PC-9 (cell line): ENCODE data around the gene PDP2. TPM values are rescaled to one million over a fixed set of nuclear protein-coding genes. Genes with fewer than 3 reads are reported as not detected.

ENCODE experiments used
- BruUV-seq: library from RNA; stranded (reverse); fragments of 400-500 nt; replicated peaks from 2 replicates; lab custom pipeline; 2021; lab: Mats Ljungman, UMichigan
- CTCF ChIA-PET: fragments of 300-600 bp; sonication (Branson Sonifier 250); formaldehyde crosslinking; loops from one replicate; lab custom pipeline; 2022; ENCODE audit warnings: antibody characterized with exemption; lab: Charles Lee
- POLR2A ChIA-PET: fragments of 300-600 bp; sonication (Branson Sonifier 250); formaldehyde crosslinking; loops from one replicate; lab custom pipeline; 2022; ENCODE audit warnings: antibody characterized with exemption; ENCODE audit not compliant: unreplicated experiment; lab: Charles Lee
- DNase-seq, 2 experiments: peaks; one replicate each; pipeline versions ENCODE4 v3.0.0 to v3.0.0-alpha.2; 2015 to 2022; ENCODE audit warnings: mixed read lengths in 1 of 2
- H2AFZ ChIP-seq: fragments of 200-600 bp; sonication (generic); 2 replicates; pipeline ENCODE4 v1.8.1; 2017; ENCODE audit warnings: antibody characterized with exemption
- H3F3A ChIP-seq: fragments of 200-600 bp; sonication (generic); 2 replicates; pipeline ENCODE4 v1.8.1; 2017; ENCODE audit warnings: antibody characterized with exemption, mild to moderate bottlenecking, low read depth; ENCODE audit not compliant: insufficient read depth
- H3K27ac ChIP-seq: fragments of 200-600 bp; sonication (generic); 2 replicates; pipeline ENCODE4 v1.6.1; 2016; ENCODE audit warnings: mixed run types
- H3K27me3 ChIP-seq: fragments of 200-600 bp; sonication (generic); 2 replicates; pipeline ENCODE4 v1.6.1; 2016; ENCODE audit warnings: low read depth, mixed run types; ENCODE audit not compliant: insufficient read depth
- H3K36me3 ChIP-seq: fragments of 200-600 bp; sonication (generic); 2 replicates; pipeline ENCODE4 v1.6.1; 2016; ENCODE audit warnings: low read depth, mixed run types
- H3K4me1 ChIP-seq: fragments of 200-600 bp; sonication (generic); replicated peaks from 2 replicates; pipeline ENCODE4 v1.6.1; 2016; ENCODE audit warnings: mixed run types; ENCODE audit not compliant: insufficient read depth
- H3K4me2 ChIP-seq: fragments of 200-600 bp; sonication (generic); 2 replicates; pipeline ENCODE4 v1.6.1; 2017; ENCODE audit warnings: mixed run types
- H3K4me3 ChIP-seq: fragments of 200-600 bp; sonication (generic); 2 replicates; pipeline ENCODE4 v1.6.1; 2016; ENCODE audit warnings: mixed run types
- H3K79me2 ChIP-seq: fragments of 200-600 bp; sonication (generic); 2 replicates; pipeline ENCODE4 v1.6.1; 2017; ENCODE audit warnings: low read depth, mixed run types
- H3K9me2 ChIP-seq: fragments of 200-600 bp; sonication (generic); 2 replicates; pipeline ENCODE4 v1.8.1; 2017; ENCODE audit warnings: mild to moderate bottlenecking; ENCODE audit not compliant: insufficient read depth
- H3K9me3 ChIP-seq: fragments of 200-600 bp; sonication (generic); 2 replicates; pipeline ENCODE4 v1.8.1; 2016; ENCODE audit warnings: low read depth; ENCODE audit not compliant: insufficient read depth
- H4K20me1 ChIP-seq: fragments of 200-600 bp; sonication (generic); 2 replicates; pipeline ENCODE4 v1.8.1; 2017; ENCODE audit not compliant: insufficient read depth
- EZH2 ChIP-seq: fragments of 200-600 bp; sonication (generic); IDR thresholded peaks from 2 replicates; pipeline ENCODE4 v1.8.0; 2017; ENCODE audit warnings: antibody characterized with exemption, low read depth
- intact Hi-C: fragments of 100-400 bp; cut with micrococcal nuclease; formaldehyde crosslinking; loops from one replicate; pipeline ENCODE4 v1.10.0; 2022; ENCODE audit not compliant: unreplicated experiment
- total RNA-seq: library from RNA; stranded (reverse); gene quantifications from 2 replicates; pipeline ENCODE4 v1.2.3, GENCODE V29; 2021
- TF ChIP-seq, protein P1 (sequence below): fragments of 200-600 bp; sonication (generic); conservative IDR thresholded peaks from 2 replicates; pipeline ENCODE4 v1.6.1; 2017; ENCODE audit warnings: mixed run types, antibody characterized with exemption, mild to moderate bottlenecking, moderate library complexity

The PDP2 gene
- total RNA-seq, 1 experiment from 2014 or later: 21.6 TPM

DNA sequence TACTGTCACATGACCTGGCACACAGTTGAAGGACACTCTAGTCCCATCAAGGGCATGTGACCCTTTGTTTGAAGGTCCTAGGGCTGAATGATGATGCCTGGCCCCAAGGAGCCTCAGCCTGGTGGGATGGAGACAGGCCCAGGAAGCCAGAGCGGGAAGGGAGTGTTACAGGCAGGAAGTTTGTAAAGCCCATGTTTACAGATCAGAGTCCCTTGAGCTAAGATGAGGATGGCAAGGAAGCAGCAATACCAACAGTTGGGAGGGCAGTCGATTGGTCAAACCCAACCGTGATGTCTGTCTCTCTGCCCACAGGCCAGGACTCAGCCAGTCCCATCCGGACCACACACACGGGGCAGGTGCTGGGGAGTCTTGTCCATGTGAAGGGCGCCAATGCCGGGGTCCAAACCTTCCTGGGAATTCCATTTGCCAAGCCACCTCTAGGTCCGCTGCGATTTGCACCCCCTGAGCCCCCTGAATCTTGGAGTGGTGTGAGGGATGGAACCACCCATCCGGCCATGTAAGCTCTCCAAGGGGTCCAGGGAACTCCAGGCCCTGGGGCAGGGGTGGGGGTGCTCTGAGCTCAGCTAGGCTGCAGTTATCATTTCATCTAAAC, 57.5 kb downstream of the PDP2 start:
- H3K79me2 ChIP-seq: peaks cover 32% of the 10 kb centered on the region
- H3K4me2 ChIP-seq: no peak overlapping the region
- H3K4me1 ChIP-seq: peaks cover 18% of the 10 kb centered on the region
- H3K9me3 ChIP-seq: no peaks in the 10 kb centered on the region
- no peaks in the 10 kb centered on the region for H3K9me2 ChIP-seq
- H3K4me3 ChIP-seq: no peak overlapping the region
- H3K27me3 ChIP-seq: no peaks in the 10 kb centered on the region
- ChIA-PET POLR2A (interaction anchor here (0.5 kb wide), 1 partner anchor 63 kb away, joined by 4 read pairs; no protein-coding TSS in a partner anchor), CTCF (no interaction called here)
- BruUV-seq: no TSS peak
- H4K20me1 ChIP-seq: peaks cover 9% of the 10 kb centered on the region; the same call in 1 of the 2 replicates
- DNase-seq: no peak
- H3K27ac ChIP-seq: no peak overlapping the region
- H3F3A ChIP-seq: no peaks in the 10 kb centered on the region
- no peak overlapping the region for H2AFZ ChIP-seq
- TF ChIP-seq, protein P1, sequence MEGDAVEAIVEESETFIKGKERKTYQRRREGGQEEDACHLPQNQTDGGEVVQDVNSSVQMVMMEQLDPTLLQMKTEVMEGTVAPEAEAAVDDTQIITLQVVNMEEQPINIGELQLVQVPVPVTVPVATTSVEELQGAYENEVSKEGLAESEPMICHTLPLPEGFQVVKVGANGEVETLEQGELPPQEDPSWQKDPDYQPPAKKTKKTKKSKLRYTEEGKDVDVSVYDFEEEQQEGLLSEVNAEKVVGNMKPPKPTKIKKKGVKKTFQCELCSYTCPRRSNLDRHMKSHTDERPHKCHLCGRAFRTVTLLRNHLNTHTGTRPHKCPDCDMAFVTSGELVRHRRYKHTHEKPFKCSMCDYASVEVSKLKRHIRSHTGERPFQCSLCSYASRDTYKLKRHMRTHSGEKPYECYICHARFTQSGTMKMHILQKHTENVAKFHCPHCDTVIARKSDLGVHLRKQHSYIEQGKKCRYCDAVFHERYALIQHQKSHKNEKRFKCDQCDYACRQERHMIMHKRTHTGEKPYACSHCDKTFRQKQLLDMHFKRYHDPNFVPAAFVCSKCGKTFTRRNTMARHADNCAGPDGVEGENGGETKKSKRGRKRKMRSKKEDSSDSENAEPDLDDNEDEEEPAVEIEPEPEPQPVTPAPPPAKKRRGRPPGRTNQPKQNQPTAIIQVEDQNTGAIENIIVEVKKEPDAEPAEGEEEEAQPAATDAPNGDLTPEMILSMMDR: no peak
- H3K36me3 ChIP-seq: no peaks in the 10 kb centered on the region
- intact Hi-C loops: loop anchor here (10.0 kb wide), 1 partner anchor 423 kb away; no protein-coding TSS in a partner anchor

DNA sequence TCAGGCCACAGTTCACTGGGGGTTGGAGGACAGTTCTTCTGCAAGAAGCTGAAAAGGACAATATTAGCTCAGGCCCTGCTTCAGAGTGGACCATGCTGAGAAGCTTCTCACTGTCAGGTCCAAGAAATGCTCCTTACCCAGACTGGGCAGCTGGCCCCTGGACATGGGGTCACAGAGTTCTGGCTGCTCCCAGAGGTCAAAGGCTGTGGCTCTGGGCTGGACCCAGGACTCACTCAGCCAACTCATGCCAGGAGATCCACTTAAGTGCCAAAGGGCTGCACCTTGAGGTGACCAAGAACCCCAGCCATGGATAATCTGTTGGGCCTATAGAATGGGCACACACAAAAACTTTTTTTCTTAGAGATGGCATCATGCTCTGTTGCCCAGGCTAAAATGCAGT, 59.1 kb downstream of the PDP2 start:
- peaks cover 19% of the 10 kb centered on the region for H3K79me2 ChIP-seq
- H2AFZ ChIP-seq: no peak overlapping the region
- CTCF ChIA-PET: no interaction called here
- TF ChIP-seq EZH2: no peak
- TF ChIP-seq, protein P1: no peak
- H3K4me3 ChIP-seq: no peak overlapping the region
- H4K20me1 ChIP-seq: peaks cover 9% of the 10 kb centered on the region; the same call in 1 of the 2 replicates
- H3K4me2 ChIP-seq: no peak overlapping the region
- no peak for DNase-seq
- POLR2A ChIA-PET: no interaction called here
- intact Hi-C loops: loop anchor here (10.0 kb wide), 1 partner anchor 425 kb away; no protein-coding TSS in a partner anchor
- H3F3A ChIP-seq: 0 out of 2 replicates have a peak, but pooled peaks cover 4% of the 10 kb centered on the region
- no TSS peak for BruUV-seq
- no peak overlapping the region for H3K27ac ChIP-seq
- H3K9me2 ChIP-seq: no peaks in the 10 kb centered on the region
- no peaks in the 10 kb centered on the region for H3K27me3 ChIP-seq
- peaks cover 11% of the 10 kb centered on the region; the same call in 1 of the 2 replicates for H3K4me1 ChIP-seq
- no peaks in the 10 kb centered on the region for H3K36me3 ChIP-seq
- no peaks in the 10 kb centered on the region for H3K9me3 ChIP-seq

DNA sequence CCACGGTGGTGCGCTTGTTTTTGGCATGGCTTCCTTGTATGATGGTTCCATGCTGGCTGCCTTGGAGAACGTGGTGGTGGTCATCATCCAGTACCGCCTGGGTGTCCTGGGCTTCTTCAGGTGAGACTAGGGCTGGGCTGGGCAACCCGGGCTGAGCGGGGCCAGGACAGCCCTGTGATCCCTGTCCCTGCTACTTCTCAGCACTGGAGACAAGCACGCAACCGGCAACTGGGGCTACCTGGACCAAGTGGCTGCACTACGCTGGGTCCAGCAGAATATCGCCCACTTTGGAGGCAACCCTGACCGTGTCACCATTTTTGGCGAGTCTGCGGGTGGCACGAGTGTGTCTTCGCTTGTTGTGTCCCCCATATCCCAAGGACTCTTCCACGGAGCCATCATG, 59.9 kb downstream of the PDP2 start:
- H2AFZ ChIP-seq: no peak overlapping the region
- H3K36me3 ChIP-seq: no peaks in the 10 kb centered on the region
- no TSS peak for BruUV-seq
- H3K4me1 ChIP-seq: peaks cover 11% of the 10 kb centered on the region; the same call in 1 of the 2 replicates
- H3K9me2 ChIP-seq: no peaks in the 10 kb centered on the region
- no peak overlapping the region for H3K27ac ChIP-seq
- no peak overlapping the region for H3K4me2 ChIP-seq
- H3F3A ChIP-seq: peaks cover 8% of the 10 kb centered on the region; the same call in 1 of the 2 replicates
- intact Hi-C loops: no loop called here
- no peaks in the 10 kb centered on the region for H3K9me3 ChIP-seq
- H3K4me3 ChIP-seq: no peak overlapping the region
- peaks cover 11% of the 10 kb centered on the region for H3K79me2 ChIP-seq
- DNase-seq: no peak
- peaks cover 9% of the 10 kb centered on the region; the same call in 1 of the 2 replicates for H4K20me1 ChIP-seq
- ChIA-PET CTCF (no interaction called here), POLR2A (no interaction called here)
- TF ChIP-seq, protein P1: no peak
- no peak for TF ChIP-seq EZH2
- no peaks in the 10 kb centered on the region for H3K27me3 ChIP-seq

Other genes starting within 250 kb of the PDP2 start
- 81.3 and 105 TPM in 2 replicates for gene CMTM4, start 183.8 kb upstream of the PDP2 start, total RNA-seq
- gene DYNC1LI2, start 128.9 kb upstream of the PDP2 start, total RNA-seq: 92.7 and 109 TPM in 2 replicates
- 0.75 TPM in 1 of 2 replicates, not detected in the other for gene TERB1, start 78.9 kb upstream of the PDP2 start, total RNA-seq
- gene NAE1, start 49.5 kb upstream of the PDP2 start, total RNA-seq: 66.8 and 72.7 TPM in 2 replicates
- gene CA7, start 36.1 kb upstream of the PDP2 start, total RNA-seq: not detected in 2 replicates
- not detected in 2 replicates for gene CDH16, start 38.4 kb downstream of the PDP2 start, total RNA-seq
- gene RRAD, start 45.0 kb downstream of the PDP2 start, total RNA-seq: 0.24 TPM in 1 of 2 replicates, not detected in the other
- 81.7 and 87.1 TPM in 2 replicates for gene CIAO2B, start 53.9 kb downstream of the PDP2 start, total RNA-seq
- gene CES2, start 55.0 kb downstream of the PDP2 start, total RNA-seq: 32.8 and 35.1 TPM in 2 replicates
- gene CES3, start 80.8 kb downstream of the PDP2 start, total RNA-seq: 9.1 and 10.1 TPM in 2 replicates
- gene CES4A, start 108.1 kb downstream of the PDP2 start, total RNA-seq: 2.5 and 3.1 TPM in 2 replicates
- gene CBFB, start 148.6 kb downstream of the PDP2 start, total RNA-seq: 58.7 and 63.3 TPM in 2 replicates
- 19.5 and 21.1 TPM in 2 replicates for gene PHAF1, start 229.4 kb downstream of the PDP2 start, total RNA-seq